ENCODE measurements around the gene PRR22. TPM values are rescaled to one million over a fixed set of nuclear protein-coding genes. Genes with fewer than 3 reads are reported as not detected.
A peak's percentile ranks its signal among the peaks of the same experiment; 100 is the strongest.

The PRR22 gene
- total RNA-seq, 1 donor from 2014 or later: 2.0 TPM

- no peak for DNase-seq
- Histone ChIP-seq H3K9me3 (no peaks in the 10 kb centered on the region), H3K36me3 (no peaks in the 10 kb centered on the region), H3K27ac (no peak overlapping the region), H3K27me3 (no peaks in the 10 kb centered on the region), H3K4me3 (no peak overlapping the region), H3K4me1 (no peaks in the 10 kb centered on the region)
- no peak for ATAC-seq
- no peak for TF ChIP-seq CTCF (IDR thresholded peaks at IDR 0.05)
- intact Hi-C loops (cut with DNase I): no loop called here
Observed at GRCh38 chr19:5818594-5818993, 34.0 kb upstream of the PRR22 start.

DNA sequence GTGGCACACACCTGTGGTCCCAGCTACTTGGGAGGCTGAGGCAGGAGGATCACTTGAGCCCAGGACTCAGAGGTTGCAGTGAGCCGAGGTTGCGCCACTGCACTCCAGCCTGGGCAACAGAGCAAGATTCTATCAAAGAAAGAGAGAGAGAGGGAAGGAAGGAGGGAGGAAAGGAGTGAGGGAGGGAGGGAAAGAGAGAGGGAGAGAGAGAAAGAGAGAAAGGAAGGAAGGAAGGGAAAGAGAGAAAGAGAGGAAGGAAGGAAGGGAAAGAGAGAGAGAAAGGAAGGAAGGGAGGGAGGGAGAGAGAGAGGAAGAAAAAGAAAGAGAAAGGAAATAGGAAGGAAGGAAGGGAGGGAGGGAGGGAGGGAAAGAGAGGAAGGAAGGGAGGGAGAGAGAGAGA lies 32.7 kb upstream of the PRR22 start:
- H3K4me1 ChIP-seq: no peaks in the 10 kb centered on the region
- no peak overlapping the region for H3K27ac ChIP-seq
- H3K4me3 ChIP-seq: no peak overlapping the region
- no peaks in the 10 kb centered on the region for H3K36me3 ChIP-seq
- intact Hi-C loops (cut with DNase I): no loop called here
- H3K27me3 ChIP-seq: no peaks in the 10 kb centered on the region
- TF ChIP-seq CTCF (IDR thresholded peaks at IDR 0.05): no peak
- ATAC-seq: no peak
- no peaks in the 10 kb centered on the region for H3K9me3 ChIP-seq
- no peak for DNase-seq

GRCh38 chr19:5814852-5815246 lies 30.3 kb upstream of the PRR22 start:
- intact Hi-C loops (cut with DNase I): no loop called here
- Histone ChIP-seq H3K27ac (no peak overlapping the region), H3K27me3 (no peaks in the 10 kb centered on the region), H3K9me3 (no peaks in the 10 kb centered on the region), H3K4me3 (no peak overlapping the region), H3K36me3 (no peaks in the 10 kb centered on the region), H3K4me1 (no peaks in the 10 kb centered on the region)
- ATAC-seq (peak; percentile 36), DNase-seq (no peak)
- no peak for TF ChIP-seq CTCF (IDR thresholded peaks at IDR 0.05)

GRCh38 chr19:5814123-5814851 lies 29.7 kb upstream of the PRR22 start:
- Histone ChIP-seq H3K4me3 (no peak overlapping the region), H3K4me1 (no peaks in the 10 kb centered on the region), H3K27me3 (no peaks in the 10 kb centered on the region), H3K27ac (no peak overlapping the region), H3K36me3 (no peaks in the 10 kb centered on the region), H3K9me3 (no peaks in the 10 kb centered on the region)
- DNase-seq (no peak), ATAC-seq (no peak)
- no peak for TF ChIP-seq CTCF (IDR thresholded peaks at IDR 0.05)
- intact Hi-C loops (cut with DNase I): no loop called here

DNA sequence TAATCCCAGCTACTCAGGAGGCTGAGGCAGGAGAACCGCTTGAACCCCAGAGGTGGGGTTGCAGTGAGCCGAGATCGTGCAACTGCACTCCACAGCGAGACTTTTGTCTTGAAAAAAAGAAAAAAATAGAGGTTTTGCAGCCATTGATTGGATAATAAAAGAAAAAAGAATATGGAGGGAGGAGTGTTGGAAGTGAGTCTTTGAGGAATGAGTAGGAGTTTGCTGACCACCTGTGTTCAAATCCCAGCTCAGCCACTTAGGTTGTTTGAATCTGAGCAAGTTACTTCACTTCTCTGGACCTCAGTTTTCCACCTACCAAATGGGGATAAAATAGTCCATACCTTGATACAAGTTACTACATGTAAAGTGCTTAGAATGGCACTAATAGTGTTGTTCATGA lies 26.6 kb upstream of the PRR22 start:
- ATAC-seq (no peak), DNase-seq (no peak)
- Histone ChIP-seq H3K4me1 (no peaks in the 10 kb centered on the region), H3K4me3 (no peak overlapping the region), H3K27me3 (no peaks in the 10 kb centered on the region), H3K36me3 (no peaks in the 10 kb centered on the region), H3K9me3 (no peaks in the 10 kb centered on the region), H3K27ac (no peak overlapping the region)
- intact Hi-C loops (cut with DNase I): no loop called here
- no peak for TF ChIP-seq CTCF (IDR thresholded peaks at IDR 0.05)

DNA sequence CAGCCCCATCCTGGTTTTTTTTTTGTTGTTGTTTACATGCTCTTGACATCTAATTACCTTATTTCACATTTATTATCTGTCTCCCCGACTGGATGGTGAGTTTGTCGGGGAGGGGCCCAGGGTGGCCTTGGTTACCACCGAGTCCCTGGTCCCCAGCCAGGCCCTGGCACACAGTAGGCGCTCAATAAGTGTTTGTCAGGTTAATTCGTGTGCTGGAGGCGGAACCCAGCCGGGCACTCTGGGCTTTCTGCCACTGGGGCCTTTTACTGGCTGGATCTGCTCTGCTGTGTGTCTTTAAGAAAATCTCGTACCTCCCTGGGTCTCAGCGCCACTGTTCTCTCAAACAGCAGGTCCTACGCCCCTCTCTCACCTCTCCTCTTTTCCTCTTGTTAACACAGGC lies 24.9 kb upstream of the PRR22 start:
- Histone ChIP-seq H3K4me1 (peaks cover 6% of the 10 kb centered on the region), H3K27ac (peak overlapping the region; percentile 30), H3K4me3 (no peak overlapping the region), H3K36me3 (no peaks in the 10 kb centered on the region), H3K27me3 (no peaks in the 10 kb centered on the region), H3K9me3 (no peaks in the 10 kb centered on the region)
- intact Hi-C loops (cut with DNase I): no loop called here
- DNase-seq (no peak), ATAC-seq (no peak)
- TF ChIP-seq CTCF (IDR thresholded peaks at IDR 0.05): no peak

Measured in upper lobe of right lung (tissue), 1 donor.